ENCODE measurements around the gene PKMYT1. TPM values are rescaled to one million over a fixed set of nuclear protein-coding genes. Genes with fewer than 3 reads are reported as not detected.

PKMYT1 gene
- total and polyA plus RNA-seq, 9 of the 15 experiments (the other 6 are each of a cell fraction or from before 2014, with no cell fraction given): 8.7 to 201 (median 37.8) TPM

- peak; percentile 35; the same call in 1 of the 2 replicates for TF ChIP-seq AFF4 (CRISPR knock-in tag; IDR thresholded peaks at IDR 0.05)
- TF ChIP-seq MTA1 (IDR thresholded peaks at IDR 0.05; ENCODE audit: borderline replicate concordance): peak; percentile 18; the same call in 1 of the 2 replicates
- peak; percentile 83 for TF ChIP-seq CHD1 (IDR thresholded peaks at IDR 0.05; ENCODE audit: low read length)
- TF ChIP-seq NFIC (IDR thresholded peaks at IDR 0.05): peak; percentile 89
- no peak for TF ChIP-seq SAFB2 (IDR thresholded peaks at IDR 0.05; ENCODE audit: borderline replicate concordance, low read depth, low read length, severe bottlenecking)
- peak; percentile 35 for TF ChIP-seq RBBP5 (IDR thresholded peaks at IDR 0.05; ENCODE audit: borderline replicate concordance, insufficient read depth, low read length, poor library complexity, severe bottlenecking)
- peak; percentile 84; the same call in 1 of the 2 replicates for TF ChIP-seq ATF6 (CRISPR knock-in tag; IDR thresholded peaks at IDR 0.05)
- no peak for TF ChIP-seq SREBF2 (CRISPR knock-in tag; IDR thresholded peaks at IDR 0.05)
- TF ChIP-seq TEAD1 (CRISPR knock-in tag; IDR thresholded peaks at IDR 0.05): peak; percentile 48 to 96; a peak in 3 of 4 replicates
- peak; percentile 84 for TF ChIP-seq ARID4B (CRISPR knock-in tag; IDR thresholded peaks at IDR 0.05)
- peak; percentile 50 for TF ChIP-seq RBM39 (optimal IDR thresholded peaks at IDR 0.05; ENCODE audit: low read depth, low read length)
- TF ChIP-seq RAD51 (IDR thresholded peaks at IDR 0.05; ENCODE audit: borderline replicate concordance, low read depth): 0 out of 2 replicates have a peak, but pooled peaks have one; percentile 29
- TF ChIP-seq PTBP1 (IDR thresholded peaks at IDR 0.05; ENCODE audit: low read depth, low read length): no peak
- 0 out of 2 replicates have a peak, but pooled peaks have one; percentile 44 for TF ChIP-seq USF2 (CRISPR knock-in tag; IDR thresholded peaks at IDR 0.05)
- TF ChIP-seq PRMT5 (CRISPR knock-in tag; IDR thresholded peaks at IDR 0.05): peak; percentile 50; the same call in 1 of the 2 replicates
Measured at GRCh38 chr16:3020604-3021448, 40.6 kb upstream of the PKMYT1 start (continued).
